Measurements from ENCODE around the gene GRAP2. TPM values are rescaled to one million over a fixed set of nuclear protein-coding genes. Genes with fewer than 3 reads are reported as not detected.
A peak's percentile ranks its signal among the peaks of the same experiment; 100 is the strongest.

Gene GRAP2
- total RNA-seq, 3 donors from 2014 or later (not counting 1 experiment from before 2014, with no cell fraction given) = 65.1 to 97.3 (median 92.2) TPM

GRCh38 chr22:39965748-39966147, 64.9 kb downstream of the GRAP2 start:
- Mint-ChIP-seq H3K4me1 (peaks cover 27 to 34% of the 10 kb centered on the region in 2 donors), H3K27ac (no peak overlapping the region), H3K36me3 (peaks cover 46% of the 10 kb centered on the region), H3K27me3 (ENCODE audit: low read depth in 2 of 2) (no peaks in the 10 kb centered on the region), H3K4me3 (no peak overlapping the region), H3K9me3 (no peaks in the 10 kb centered on the region)
- DNase-seq = no peak
- ATAC-seq = no peak
- no peak for TF ChIP-seq CTCF (IDR thresholded peaks at IDR 0.05)
- H3K27me3 ChIP-seq (ENCODE audit: control insufficient read depth, insufficient read depth, low read length) = no peaks in the 10 kb centered on the region
- intact Hi-C loops (cut with micrococcal nuclease) = no loop called here
- H3K4me3 ChIP-seq (ENCODE audit: low read length) = no peak overlapping the region
- no peak overlapping the region for H3K27ac ChIP-seq (ENCODE audit: low read length)
- peaks cover 25% of the 10 kb centered on the region for H3K4me1 ChIP-seq (ENCODE audit: control insufficient read depth, insufficient read depth, low read length)
- H3K36me3 ChIP-seq (ENCODE audit: control insufficient read depth, insufficient read depth, low read length) = peaks cover 70% of the 10 kb centered on the region
- WGBS (ENCODE audit: insufficient coverage) = 96% methylated on average over 5 of the region's 5 CpGs
- H3K9me3 ChIP-seq (ENCODE audit: control insufficient read depth, insufficient read depth, low read length) = no peaks in the 10 kb centered on the region

GRCh38 chr22:39966470-39966869, 65.6 kb downstream of the GRAP2 start:
- Mint-ChIP-seq H3K27me3 (ENCODE audit: low read depth in 2 of 2) (no peaks in the 10 kb centered on the region), H3K4me3 (no peak overlapping the region), H3K4me1 (peaks cover 20 to 27% of the 10 kb centered on the region in 2 donors), H3K27ac (no peak overlapping the region), H3K36me3 (peaks cover 46% of the 10 kb centered on the region), H3K9me3 (no peaks in the 10 kb centered on the region)
- H3K27ac ChIP-seq (ENCODE audit: low read length) = no peak overlapping the region
- no peaks in the 10 kb centered on the region for H3K27me3 ChIP-seq (ENCODE audit: control insufficient read depth, insufficient read depth, low read length)
- H3K9me3 ChIP-seq (ENCODE audit: control insufficient read depth, insufficient read depth, low read length) = no peaks in the 10 kb centered on the region
- no peak overlapping the region for H3K4me3 ChIP-seq (ENCODE audit: low read length)
- no peak for ATAC-seq
- DNase-seq = no peak
- WGBS (ENCODE audit: insufficient coverage) = 100% methylated on average over 2 of the region's 2 CpGs
- TF ChIP-seq CTCF (IDR thresholded peaks at IDR 0.05) = no peak
- H3K4me1 ChIP-seq (ENCODE audit: control insufficient read depth, insufficient read depth, low read length) = peaks cover 18% of the 10 kb centered on the region
- H3K36me3 ChIP-seq (ENCODE audit: control insufficient read depth, insufficient read depth, low read length) = peaks cover 77% of the 10 kb centered on the region
- intact Hi-C loops (cut with micrococcal nuclease) = no loop called here

GRCh38 chr22:39967103-39967829, 66.4 kb downstream of the GRAP2 start:
- no peak for DNase-seq
- peaks cover 85% of the 10 kb centered on the region for H3K36me3 ChIP-seq (ENCODE audit: control insufficient read depth, insufficient read depth, low read length)
- H3K4me1 ChIP-seq (ENCODE audit: control insufficient read depth, insufficient read depth, low read length) = peaks cover 12% of the 10 kb centered on the region
- no peaks in the 10 kb centered on the region for H3K9me3 ChIP-seq (ENCODE audit: control insufficient read depth, insufficient read depth, low read length)
- Mint-ChIP-seq H3K27me3 (ENCODE audit: low read depth in 2 of 2) (no peaks in the 10 kb centered on the region), H3K9me3 (no peaks in the 10 kb centered on the region), H3K36me3 (peaks cover 46% of the 10 kb centered on the region), H3K27ac (no peak overlapping the region), H3K4me3 (no peak overlapping the region), H3K4me1 (peaks cover 13 to 25% of the 10 kb centered on the region in 2 donors)
- H3K27ac ChIP-seq (ENCODE audit: low read length) = no peak overlapping the region
- TF ChIP-seq CTCF (IDR thresholded peaks at IDR 0.05) = no peak
- 96% methylated on average over 9 of the region's 9 CpGs for WGBS (ENCODE audit: insufficient coverage)
- ATAC-seq = peak in 1 of 3 donors; percentile 64
- intact Hi-C loops (cut with micrococcal nuclease) = no loop called here
- H3K4me3 ChIP-seq (ENCODE audit: low read length) = no peak overlapping the region
- no peaks in the 10 kb centered on the region for H3K27me3 ChIP-seq (ENCODE audit: control insufficient read depth, insufficient read depth, low read length)

Data from natural killer cell (primary cell).